ENCODE data around the gene ACOXL. TPM values are rescaled to one million over a fixed set of nuclear protein-coding genes. Genes with fewer than 3 reads are reported as not detected.

The ACOXL gene
- total and polyA plus RNA-seq, 10 of the 15 experiments (the other 5 are each of a cell fraction or from before 2014, with no cell fraction given): 0.05 to 1.3 (median 0.71) TPM

- TF ChIP-seq MAX (IDR thresholded peaks at IDR 0.05; ENCODE audit: low read depth, low read length): no peak
- peak; percentile 85 for TF ChIP-seq MEF2B (IDR thresholded peaks at IDR 0.05; ENCODE audit: partially characterized antibody, poor library complexity, severe bottlenecking)
- TF ChIP-seq BHLHE40 (IDR thresholded peaks at IDR 0.05; ENCODE audit: borderline replicate concordance in 1 of 2, low read depth in 2 of 2, low read length in 1 of 2): 0 out of 4 replicates have a peak, but pooled peaks of 1 of the 2 experiments have one; percentile 42
- TF ChIP-seq NFIC (IDR thresholded peaks at IDR 0.05; ENCODE audit: low read depth, low read length): peak; percentile 88
- 0 out of 2 replicates have a peak, but pooled peaks have one; percentile 60 for TF ChIP-seq TBL1XR1 (IDR thresholded peaks at IDR 0.05; ENCODE audit: low read depth, low read length)
- 0 out of 2 replicates have a peak, but pooled peaks have one; percentile 42 for TF ChIP-seq PML (IDR thresholded peaks at IDR 0.05; ENCODE audit: low read length)
- TF ChIP-seq CREB1 (IDR thresholded peaks at IDR 0.05; ENCODE audit: low read depth): peak; percentile 39; the same call in 1 of the 2 replicates
- TF ChIP-seq JUNB (IDR thresholded peaks at IDR 0.05): peak; percentile 43
- peak; percentile 87 for TF ChIP-seq ATF7 (IDR thresholded peaks at IDR 0.05; ENCODE audit: low read depth)
- no peak for TF ChIP-seq USF2 (IDR thresholded peaks at IDR 0.05; ENCODE audit: borderline replicate concordance, low read depth, low read length)
- peak; percentile 88 for TF ChIP-seq MEF2A (IDR thresholded peaks at IDR 0.05; ENCODE audit: insufficient read depth, low read depth, low read length)
- TF ChIP-seq FOXM1 (IDR thresholded peaks at IDR 0.05; ENCODE audit: low read depth, low read length): peak; percentile 62; the same call in 1 of the 2 replicates
- TF ChIP-seq, protein P1, sequence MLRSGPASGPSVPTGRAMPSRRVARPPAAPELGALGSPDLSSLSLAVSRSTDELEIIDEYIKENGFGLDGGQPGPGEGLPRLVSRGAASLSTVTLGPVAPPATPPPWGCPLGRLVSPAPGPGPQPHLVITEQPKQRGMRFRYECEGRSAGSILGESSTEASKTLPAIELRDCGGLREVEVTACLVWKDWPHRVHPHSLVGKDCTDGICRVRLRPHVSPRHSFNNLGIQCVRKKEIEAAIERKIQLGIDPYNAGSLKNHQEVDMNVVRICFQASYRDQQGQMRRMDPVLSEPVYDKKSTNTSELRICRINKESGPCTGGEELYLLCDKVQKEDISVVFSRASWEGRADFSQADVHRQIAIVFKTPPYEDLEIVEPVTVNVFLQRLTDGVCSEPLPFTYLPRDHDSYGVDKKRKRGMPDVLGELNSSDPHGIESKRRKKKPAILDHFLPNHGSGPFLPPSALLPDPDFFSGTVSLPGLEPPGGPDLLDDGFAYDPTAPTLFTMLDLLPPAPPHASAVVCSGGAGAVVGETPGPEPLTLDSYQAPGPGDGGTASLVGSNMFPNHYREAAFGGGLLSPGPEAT (IDR thresholded peaks at IDR 0.05; ENCODE audit: low read depth): 0 out of 2 replicates have a peak, but pooled peaks have one; percentile 32
- TF ChIP-seq CEBPB (IDR thresholded peaks at IDR 0.05; ENCODE audit: borderline replicate concordance in 1 of 2, low read depth in 2 of 2, low read length in 2 of 2): 0 out of 4 replicates have a peak, but pooled peaks of 1 of the 2 experiments have one; percentile 51
- TF ChIP-seq EP300 (IDR thresholded peaks at IDR 0.05; ENCODE audit: borderline replicate concordance in 1 of 2, control insufficient read depth in 1 of 2, low read depth in 2 of 2, low read length in 2 of 2): peak in 1 of 2 experiments; percentile 69; a peak in 1 of 4 replicates
- no peak for TF ChIP-seq ASH2L (IDR thresholded peaks at IDR 0.05; ENCODE audit: borderline replicate concordance, low read depth)
- peak; percentile 40 for TF ChIP-seq SMAD1 (IDR thresholded peaks at IDR 0.05; ENCODE audit: low read depth, partially characterized antibody)
Measured at GRCh38 chr2:111062417-111062816, 330.0 kb downstream of the ACOXL start (continued).

Measured in GM12878 (cell line).